HepG2 (cell line): ENCODE measurements around the gene SND1. TPM values are rescaled to one million over a fixed set of nuclear protein-coding genes. Genes with fewer than 3 reads are reported as not detected.
A peak's percentile ranks its signal among the peaks of the same experiment; 100 is the strongest.

Experiments
- ATAC-seq: fragments of 200-7000 bp; cut with Tn5 transposase; 3 replicates; pipeline ENCODE4 v1.9.1; 2020; ENCODE audit warnings: mild to moderate bottlenecking, moderate library complexity
- BruUV-seq: library from RNA; stranded (reverse); fragments of 400-500 nt; replicated peaks from 2 replicates; lab custom pipeline; 2021; lab: Mats Ljungman, UMichigan
- CTCF ChIA-PET: fragments of 300-600 bp; formaldehyde crosslinking; extraction: SDS; loops from one replicate; lab custom pipeline; 2021; ENCODE audit warnings: low total read pairs, inconsistent platforms, low intra/inter-chr PET ratio; lab: Yijun Ruan, JAX
- POLR2A ChIA-PET: fragments of 350-600 bp; sonication (Branson Sonifier 250); formaldehyde crosslinking; loops from one replicate; lab custom pipeline; 2020; ENCODE audit warnings: antibody characterized with exemption, inconsistent platforms; lab: Yijun Ruan, JAX
- DNase-seq: peaks from one replicate; pipeline ENCODE4 v3.0.0-alpha.2; 2015; ENCODE audit warnings: low spot score
- FAIRE-seq: peaks from 3 replicates; lab custom pipeline; 2011; peaks lifted over from hg19 to GRCh38; lab: Jason Lieb, UNC
- H2AFZ ChIP-seq: one replicate; pipeline ENCODE4 v1.6.1; 2011; ENCODE audit warnings: low read length, inconsistent platforms
- H3K27ac ChIP-seq: fragments of 300-600 bp; 3 replicates; pipeline ENCODE4 v1.8.0; 2011; ENCODE audit warnings: mixed run types, mild to moderate bottlenecking, mixed read lengths, low read length, inconsistent platforms; ENCODE audit not compliant: insufficient read depth; ENCODE audit errors: extremely low read length
- H3K27me3 ChIP-seq, 2 experiments: fragments of 200-600 bp in 1 of 2; 2 replicates in 1 of 2; 3 replicates in 1 of 2; pipeline versions ENCODE4 v1.6.0 to v1.8.0; 2011; ENCODE audit warnings: low read length in 2 of 2, mild to moderate bottlenecking in 2 of 2, moderate library complexity in 2 of 2, inconsistent platforms in 1 of 2; ENCODE audit not compliant: insufficient read depth in 2 of 2, control insufficient read depth in 1 of 2
- H3K36me3 ChIP-seq, 2 experiments: fragments of 200-600 bp in 1 of 2; replicated peaks in 1 of 2; 2 replicates in 1 of 2; 3 replicates in 1 of 2; pipeline versions ENCODE4 v1.5.1 to v1.8.0; 2011; ENCODE audit warnings: low read length in 2 of 2, inconsistent platforms in 1 of 2; ENCODE audit not compliant: insufficient read depth in 2 of 2, control insufficient read depth in 1 of 2
- H3K4me1 ChIP-seq: 2 replicates; pipeline ENCODE4 v1.5.1; 2012; ENCODE audit warnings: low read length, inconsistent platforms; ENCODE audit not compliant: insufficient read depth
- H3K4me2 ChIP-seq: 2 replicates; pipeline ENCODE4 v1.6.0; 2011; ENCODE audit warnings: low read depth, low read length, inconsistent platforms
- H3K4me3 ChIP-seq, 3 experiments: fragments of 200-600 bp in 1 of 3; sonication (generic), shearing (Covaris generic) in 1 of 3; replicated peaks in 1 of 3; 2 replicates each; pipeline ENCODE4 v1.5.1; 2011 to 2016; ENCODE audit warnings: low read length in 3 of 3, inconsistent platforms in 2 of 3, low read depth in 2 of 3, mild to moderate bottlenecking in 2 of 3, control low read depth in 1 of 3, mixed read lengths in 1 of 3; ENCODE audit not compliant: insufficient read depth in 1 of 3
- H3K79me2 ChIP-seq: one replicate; pipeline ENCODE4 v1.6.1; 2011; ENCODE audit warnings: low read length, inconsistent platforms; ENCODE audit not compliant: insufficient read depth
- H3K9ac ChIP-seq: 2 replicates; pipeline ENCODE4 v1.6.0; 2011; ENCODE audit warnings: mild to moderate bottlenecking, low read depth, low read length, inconsistent platforms; ENCODE audit not compliant: insufficient read depth
- H3K9me3 ChIP-seq: 2 replicates; pipeline ENCODE4 v1.5.1; 2012; ENCODE audit warnings: mild to moderate bottlenecking, low read length
- H4K20me1 ChIP-seq: 2 replicates; pipeline ENCODE4 v1.6.0; 2011; ENCODE audit warnings: inconsistent platforms, mild to moderate bottlenecking, low read length, moderate library complexity; ENCODE audit not compliant: insufficient read depth
- ATM ChIP-seq: fragments of 450-650 bp; IDR thresholded peaks from 2 replicates; pipeline ENCODE4 v1.7.1; 2017; ENCODE audit warnings: mild to moderate bottlenecking, borderline replicate concordance
- CEBPZ ChIP-seq: IDR thresholded peaks from 2 replicates; pipeline ENCODE4 v1.6.1; 2012; ENCODE audit warnings: low read length, improper control_type of control experiment
- CHCHD3 ChIP-seq: sonication (generic); formaldehyde crosslinking; IDR thresholded peaks from 2 replicates; pipeline ENCODE4 v1.8.0; 2022; ENCODE audit warnings: mild to moderate bottlenecking, missing genetic modification reagents, moderate library complexity
- FOXO1 ChIP-seq: sonication (generic); formaldehyde crosslinking; IDR thresholded peaks from 2 replicates; pipeline ENCODE4 v1.4.0; 2020; ENCODE audit warnings: missing genetic modification reagents
- HOXD1 ChIP-seq: sonication (generic); formaldehyde crosslinking; IDR thresholded peaks from 2 replicates; pipeline ENCODE4 v1.5.0; 2020; ENCODE audit warnings: missing genetic modification reagents
- NR2C2 ChIP-seq: sonication (generic); formaldehyde crosslinking; IDR thresholded peaks from 2 replicates; pipeline ENCODE4 v1.4.0; 2020; ENCODE audit warnings: missing genetic modification reagents, mild to moderate bottlenecking, moderate library complexity, borderline replicate concordance
- PAF1 ChIP-seq: IDR thresholded peaks from 2 replicates; pipeline ENCODE4 v1.6.1; 2016; ENCODE audit warnings: missing genetic modification reagents, missing compliant biosample characterization
- SIX1 ChIP-seq: sonication (generic); formaldehyde crosslinking; IDR thresholded peaks from 2 replicates; pipeline ENCODE4 v1.4.0; 2020; ENCODE audit warnings: missing genetic modification reagents, borderline replicate concordance
- ZBTB46 ChIP-seq: sonication (generic); formaldehyde crosslinking; IDR thresholded peaks from 2 replicates; pipeline ENCODE4 v1.4.0; 2020; ENCODE audit warnings: mild to moderate bottlenecking, missing genetic modification reagents, borderline replicate concordance
- ZNF362 ChIP-seq: sonication (generic); formaldehyde crosslinking; IDR thresholded peaks from 2 replicates; pipeline ENCODE4 v1.4.0; 2020; ENCODE audit warnings: missing genetic modification reagents, mild to moderate bottlenecking, borderline replicate concordance
- ZNF383 ChIP-seq: sonication (generic); formaldehyde crosslinking; IDR thresholded peaks from 2 replicates; pipeline ENCODE4 v1.4.0; 2020; ENCODE audit warnings: missing genetic modification reagents, mild to moderate bottlenecking, borderline replicate concordance
- ZNF800 ChIP-seq: sonication (generic); formaldehyde crosslinking; IDR thresholded peaks from 2 replicates; pipeline ENCODE4 v1.4.0; 2020; ENCODE audit warnings: missing genetic modification reagents
- WGBS: methylation state at CpG from one replicate; pipeline ENCODE4 v1.1.6; 2017; ENCODE audit warnings: low lambda C conversion rate; 5-methylcytosine and 5-hydroxymethylcytosine counted together
- in situ Hi-C: cut with HindIII; loops from 2 replicates; pipeline ENCODE4 v1.10.0; 2017; ENCODE audit warnings: low pct_unique_long_range_greater_than_20kb; ENCODE audit not compliant: extremely low pct_ligation_motif_present
- intact Hi-C: fragments of 100-400 bp; cut with micrococcal nuclease; formaldehyde crosslinking; loops from one replicate; pipeline ENCODE4 v1.10.0; 2022; ENCODE audit not compliant: unreplicated experiment
- polyA plus RNA-seq, 8 experiments: library from polyadenylated mRNA; depleted of rRNA in 3 of 8; stranded (reverse) in 7 of 8; unstranded in 1 of 8; fragments of >200 nt; fragmentation: Illumina TruSeq in 4 of 8; extraction: Trizol in 4 of 8; gene quantifications; 2 replicates each; pipeline versions ENCODE4 v1.2.1 to v1.2.3, GENCODE V29; 2011 to 2016; ENCODE audit warnings: low read depth in 4 of 8, missing spikeins in 1 of 8, mixed read lengths in 1 of 8; ENCODE audit not compliant: insufficient read depth in 1 of 8
- total RNA-seq, 5 experiments: library from RNA; depleted of rRNA; stranded (reverse); fragments of >200 nt; fragmentation: Illumina TruSeq; extraction: Trizol; gene quantifications; 2 replicates each; pipeline ENCODE4 v1.2.3, GENCODE V29; 2016; ENCODE audit warnings: low read depth in 1 of 5

SND1 gene
- total and polyA plus RNA-seq, 2 of the 13 experiments (the other 11 are each of a cell fraction or from before 2014, with no cell fraction given), result 110 to 182 TPM

- TF ChIP-seq FOXO1 (CRISPR knock-in tag) (no peak), SIX1 (no peak), PAF1 (CRISPR knock-in tag) (0 out of 2 replicates have a peak, but pooled peaks have one; percentile 21), CEBPZ (no peak), NR2C2 (CRISPR knock-in tag) (no peak)
- TF ChIP-seq, all 625 proteins: peak for 4
Observed at GRCh38 chr7:128102490-128103291, 450.7 kb downstream of the SND1 start (continued).

- ATAC-seq (peak; percentile 65), DNase-seq (peak; percentile 85), FAIRE-seq (peak; percentile 63)
- Histone ChIP-seq H3K4me2 (peak overlapping the region; percentile 71), H2AFZ (no peak overlapping the region), H3K79me2 (no peaks in the 10 kb centered on the region), H3K27me3 (peaks cover 0 to 13% of the 10 kb centered on the region in 2 experiments; a peak in 4 of 5 replicates), H3K27ac (no peak overlapping the region), H3K4me1 (peaks cover 26% of the 10 kb centered on the region), H3K36me3 (no peaks in the 10 kb centered on the region), H4K20me1 (no peaks in the 10 kb centered on the region; the same call in 1 of the 2 replicates), H3K4me3 (peak overlapping the region; percentile 40 to 66 (median 52); a peak in 5 of 6 replicates), H3K9me3 (no peaks in the 10 kb centered on the region), H3K9ac (no peak overlapping the region)
- 0% methylated on average over 8 of the region's 44 CpGs for WGBS
- no TSS peak for BruUV-seq
- intact Hi-C loops (no loop called here), in situ Hi-C loops (no loop called here)
- ChIA-PET POLR2A (interaction anchor here (1.7 kb wide), 1 partner anchor 240 kb away, joined by 4 read pairs; the partner anchor contains the start of gene RBM28), CTCF (no interaction called here)
- no peak for TF ChIP-seq CHCHD3 (CRISPR knock-in tag)
- peak; percentile 69 for TF ChIP-seq ZNF362 (CRISPR knock-in tag)
- no peak for TF ChIP-seq ZBTB46 (CRISPR knock-in tag)
- peak; percentile 60; the same call in 1 of the 2 replicates for TF ChIP-seq HOXD1 (CRISPR knock-in tag)
- peak; percentile 51; the same call in 1 of the 2 replicates for TF ChIP-seq ZNF800 (CRISPR knock-in tag)
- no peak for TF ChIP-seq ZNF383 (CRISPR knock-in tag)
- TF ChIP-seq ATM, result no peak
Observed at GRCh38 chr7:128103498-128104107, 451.6 kb downstream of the SND1 start.
